Nephron (organoid): ENCODE results near the gene CETN3.

Experiments used
- H3K27ac Mint-ChIP-seq, 3 experiments: 2 replicates each; pipeline ENCODE4 v1.8.0; 2020; ENCODE audit warnings: mixed read lengths in 3 of 3, mild to moderate bottlenecking in 2 of 3, moderate library complexity in 1 of 3
- H3K27me3 Mint-ChIP-seq: 2 replicates; pipeline ENCODE4 v1.8.0; 2021; ENCODE audit warnings: low read depth, mild to moderate bottlenecking, moderate library complexity, mixed read lengths
- H3K36me3 Mint-ChIP-seq: 2 replicates; pipeline ENCODE4 v1.8.0; 2020; ENCODE audit warnings: low read depth, mixed read lengths
- H3K4me1 Mint-ChIP-seq: 2 replicates; pipeline ENCODE4 v1.8.0; 2020; ENCODE audit warnings: mixed read lengths
- H3K4me3 Mint-ChIP-seq, 3 experiments: 2 replicates each; pipeline ENCODE4 v1.8.0; 2020; ENCODE audit warnings: mild to moderate bottlenecking in 3 of 3, mixed read lengths in 3 of 3, moderate library complexity in 2 of 3
- H3K9me3 Mint-ChIP-seq: 2 replicates; pipeline ENCODE4 v1.8.0; 2020; ENCODE audit warnings: mixed read lengths
- TF ChIP-seq, protein P1 (sequence below), 3 experiments: fragments of 200-600 bp; sonication (generic); IDR thresholded peaks; one replicate each; pipeline ENCODE4 v1.5.0; 2021; ENCODE audit warnings: antibody characterized with exemption in 3 of 3; ENCODE audit not compliant: unreplicated experiment in 3 of 3

The CETN3 gene

DNA sequence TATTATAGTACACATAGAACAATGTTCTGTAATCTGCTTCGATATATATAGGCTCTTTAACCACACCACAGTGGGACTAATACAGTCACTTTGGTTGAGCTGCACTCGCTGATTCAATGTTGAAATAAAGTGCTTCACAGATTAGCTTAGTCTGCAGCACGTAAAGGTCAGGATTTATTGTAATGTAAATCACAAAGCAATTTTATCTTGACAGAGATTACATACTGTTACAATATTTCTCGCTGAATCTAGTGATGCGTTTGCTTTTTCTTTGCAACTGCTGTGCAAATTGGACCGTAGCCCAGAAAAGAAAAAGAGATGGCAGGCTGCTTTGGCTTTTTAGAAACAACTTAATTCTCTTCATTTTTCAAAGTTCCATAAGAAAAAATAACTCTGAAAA lies 52.9 kb downstream of the CETN3 start:
- Mint-ChIP-seq H3K27ac (peak overlapping the region in 2 of 3 experiments; percentile 11 to 57), H3K36me3 (no peaks in the 10 kb centered on the region), H3K4me3 (no peak overlapping the region), H3K4me1 (peaks cover 26% of the 10 kb centered on the region), H3K27me3 (peaks cover 15% of the 10 kb centered on the region), H3K9me3 (no peaks in the 10 kb centered on the region)
- TF ChIP-seq, protein P1, sequence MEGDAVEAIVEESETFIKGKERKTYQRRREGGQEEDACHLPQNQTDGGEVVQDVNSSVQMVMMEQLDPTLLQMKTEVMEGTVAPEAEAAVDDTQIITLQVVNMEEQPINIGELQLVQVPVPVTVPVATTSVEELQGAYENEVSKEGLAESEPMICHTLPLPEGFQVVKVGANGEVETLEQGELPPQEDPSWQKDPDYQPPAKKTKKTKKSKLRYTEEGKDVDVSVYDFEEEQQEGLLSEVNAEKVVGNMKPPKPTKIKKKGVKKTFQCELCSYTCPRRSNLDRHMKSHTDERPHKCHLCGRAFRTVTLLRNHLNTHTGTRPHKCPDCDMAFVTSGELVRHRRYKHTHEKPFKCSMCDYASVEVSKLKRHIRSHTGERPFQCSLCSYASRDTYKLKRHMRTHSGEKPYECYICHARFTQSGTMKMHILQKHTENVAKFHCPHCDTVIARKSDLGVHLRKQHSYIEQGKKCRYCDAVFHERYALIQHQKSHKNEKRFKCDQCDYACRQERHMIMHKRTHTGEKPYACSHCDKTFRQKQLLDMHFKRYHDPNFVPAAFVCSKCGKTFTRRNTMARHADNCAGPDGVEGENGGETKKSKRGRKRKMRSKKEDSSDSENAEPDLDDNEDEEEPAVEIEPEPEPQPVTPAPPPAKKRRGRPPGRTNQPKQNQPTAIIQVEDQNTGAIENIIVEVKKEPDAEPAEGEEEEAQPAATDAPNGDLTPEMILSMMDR (IDR thresholded peaks at IDR 0.05; ENCODE audit: unreplicated experiment in 3 of 3), result no peak

- H3K36me3 Mint-ChIP-seq, result no peaks in the 10 kb centered on the region
- TF ChIP-seq, protein P1 (IDR thresholded peaks at IDR 0.05; ENCODE audit: unreplicated experiment in 3 of 3), result no peak
- H3K4me1 Mint-ChIP-seq, result peaks cover 26% of the 10 kb centered on the region
- peaks cover 18% of the 10 kb centered on the region for H3K27me3 Mint-ChIP-seq
- H3K4me3 Mint-ChIP-seq, result peak overlapping the region in 1 of 3 experiments; percentile 34
- H3K27ac Mint-ChIP-seq, result peak overlapping the region in 2 of 3 experiments; percentile 11 to 57
- H3K9me3 Mint-ChIP-seq, result no peaks in the 10 kb centered on the region
These were observed 53.4 kb downstream of the CETN3 start for GRCh38 chr5:90356176-90356575.

GRCh38 chr5:90355635-90356034 lies 53.9 kb downstream of the CETN3 start:
- TF ChIP-seq, protein P1 (IDR thresholded peaks at IDR 0.05; ENCODE audit: unreplicated experiment in 3 of 3), result no peak
- Mint-ChIP-seq H3K4me3 (peak overlapping the region in 1 of 3 experiments; percentile 34), H3K27ac (no peak overlapping the region), H3K27me3 (peaks cover 16% of the 10 kb centered on the region), H3K9me3 (no peaks in the 10 kb centered on the region), H3K36me3 (no peaks in the 10 kb centered on the region), H3K4me1 (peaks cover 26% of the 10 kb centered on the region)

GRCh38 chr5:90353254-90353653 lies 56.3 kb downstream of the CETN3 start:
- Mint-ChIP-seq H3K4me3 (no peak overlapping the region), H3K27ac (no peak overlapping the region), H3K4me1 (peaks cover 17% of the 10 kb centered on the region), H3K9me3 (no peaks in the 10 kb centered on the region), H3K36me3 (no peaks in the 10 kb centered on the region), H3K27me3 (peaks cover 10% of the 10 kb centered on the region)
- TF ChIP-seq, protein P1 (IDR thresholded peaks at IDR 0.05; ENCODE audit: unreplicated experiment in 3 of 3), result no peak

- H3K4me1 Mint-ChIP-seq, result peaks cover 4% of the 10 kb centered on the region
- H3K36me3 Mint-ChIP-seq, result no peaks in the 10 kb centered on the region
- peaks cover 10% of the 10 kb centered on the region for H3K27me3 Mint-ChIP-seq
- no peak overlapping the region for H3K27ac Mint-ChIP-seq
- TF ChIP-seq, protein P1 (IDR thresholded peaks at IDR 0.05; ENCODE audit: unreplicated experiment in 3 of 3), result no peak
- H3K9me3 Mint-ChIP-seq, result no peaks in the 10 kb centered on the region
- H3K4me3 Mint-ChIP-seq, result no peak overlapping the region
These were observed 58.5 kb downstream of the CETN3 start for GRCh38 chr5:90351101-90351500.

GRCh38 chr5:90347462-90347861 lies 62.1 kb downstream of the CETN3 start:
- no peaks in the 10 kb centered on the region for H3K9me3 Mint-ChIP-seq
- H3K4me3 Mint-ChIP-seq, result no peak overlapping the region
- TF ChIP-seq, protein P1 (IDR thresholded peaks at IDR 0.05; ENCODE audit: unreplicated experiment in 3 of 3), result no peak
- no peak overlapping the region for H3K27ac Mint-ChIP-seq
- peaks cover 15% of the 10 kb centered on the region for H3K27me3 Mint-ChIP-seq
- H3K4me1 Mint-ChIP-seq, result no peaks in the 10 kb centered on the region
- H3K36me3 Mint-ChIP-seq, result no peaks in the 10 kb centered on the region
